GM21515 (cell line): ENCODE measurements around the gene CRYL1.

Source experiments
- ATAC-seq: cut with Tn5 transposase; IDR thresholded peaks from one replicate; pipeline ENCODE4 v1.9.1; 2021; ENCODE audit not compliant: unreplicated experiment

CRYL1 gene

DNA sequence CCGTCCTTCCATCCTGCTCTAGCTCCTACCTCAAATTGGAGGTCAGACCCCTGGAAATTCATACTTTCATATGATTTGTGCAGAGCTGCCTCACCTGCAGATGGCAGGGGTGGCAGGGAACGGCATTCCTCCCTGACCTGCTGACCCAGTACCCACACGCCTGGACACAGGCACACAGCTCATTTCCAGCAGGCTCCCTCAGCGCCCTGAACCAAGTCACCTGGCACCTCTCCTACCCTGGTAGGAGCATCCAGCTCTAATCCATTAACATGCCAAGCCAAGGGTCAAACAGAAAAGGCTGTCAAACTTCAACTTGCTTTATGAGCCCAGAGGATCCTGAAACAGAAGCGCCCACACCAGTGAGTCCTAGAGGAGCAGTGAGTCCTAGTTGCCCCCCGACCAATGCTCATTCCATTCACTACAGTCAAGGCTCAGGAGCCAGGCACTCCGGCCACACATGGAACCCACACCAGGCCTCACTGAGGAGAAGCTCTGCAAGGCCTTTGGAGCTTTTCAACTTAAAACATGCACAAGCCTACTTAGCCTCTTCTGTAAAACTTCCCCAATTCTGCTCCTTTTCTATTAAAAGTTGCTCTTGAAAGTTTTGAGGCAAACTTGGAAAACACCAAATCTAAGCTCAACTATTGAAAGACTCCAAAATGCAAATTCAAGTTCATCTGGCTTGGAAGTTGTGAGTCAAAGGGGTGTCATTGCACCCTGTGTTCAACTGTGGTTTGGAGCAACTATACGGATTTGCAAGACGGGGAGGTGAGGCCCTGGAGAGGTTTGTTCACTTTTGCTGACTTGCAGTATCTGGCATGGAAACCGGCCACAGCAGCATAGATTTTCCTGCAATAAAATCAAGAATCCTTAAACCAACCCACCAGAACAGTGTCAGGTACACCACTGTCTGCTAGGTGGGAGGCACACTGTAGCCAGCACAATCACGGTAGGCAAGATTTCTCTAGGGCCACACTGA, 96.7 kb downstream of the CRYL1 start:
- no peak for ATAC-seq

DNA sequence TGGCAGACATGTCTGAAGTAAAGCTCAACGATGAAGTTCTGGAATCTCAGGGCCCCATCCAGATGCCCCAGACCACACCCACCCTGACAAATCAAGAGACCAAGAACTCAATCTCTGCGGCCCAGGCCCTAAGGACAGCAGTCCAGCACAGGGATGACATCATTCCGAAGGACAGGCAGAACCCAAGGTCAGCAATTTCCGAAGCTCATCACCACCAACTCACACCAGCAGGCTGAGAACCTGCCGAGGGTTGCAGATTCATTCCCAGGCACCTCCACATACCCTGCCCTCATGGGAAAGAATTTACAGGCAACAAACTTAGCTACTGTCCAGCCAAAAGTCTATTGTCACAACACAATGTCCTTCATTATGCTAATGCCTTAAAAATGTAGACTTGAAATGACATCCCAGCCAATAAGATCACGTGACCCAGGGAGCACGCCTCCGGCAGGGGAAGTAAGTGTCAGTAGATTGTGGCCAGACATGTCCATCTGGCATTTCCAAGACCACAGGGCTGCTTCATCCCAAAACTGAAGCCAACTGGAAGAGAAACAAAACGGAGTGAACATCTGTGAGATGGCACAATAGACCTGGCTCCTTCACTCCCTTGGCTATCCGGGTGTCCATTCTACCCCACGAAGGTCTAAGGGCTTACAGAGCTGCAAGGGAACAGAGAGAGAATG, 98.8 kb downstream of the CRYL1 start:
- no peak for ATAC-seq

GRCh38 chr13:20425819-20426219, 99.8 kb downstream of the CRYL1 start:
- ATAC-seq: no peak

- ATAC-seq: no peak
Observed at GRCh38 chr13:20424949-20425348, 100.7 kb downstream of the CRYL1 start.

DNA sequence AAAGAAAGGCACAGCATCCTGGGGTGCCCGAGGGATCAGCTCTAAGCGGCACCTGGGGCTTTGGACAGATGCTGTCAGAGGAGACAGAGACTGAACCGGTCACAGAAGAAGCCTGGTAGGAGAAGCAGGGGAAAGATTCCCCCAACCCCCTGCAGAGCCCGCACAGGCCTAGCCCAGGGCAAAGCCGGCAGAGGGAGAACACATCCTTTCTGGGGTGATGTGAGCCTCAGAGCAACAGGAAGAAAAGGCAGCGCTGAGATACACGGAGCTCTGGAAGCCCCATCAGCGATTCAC, 101.2 kb downstream of the CRYL1 start:
- no peak for ATAC-seq

GRCh38 chr13:20422362-20422761, 103.3 kb downstream of the CRYL1 start:
- no peak for ATAC-seq

DNA sequence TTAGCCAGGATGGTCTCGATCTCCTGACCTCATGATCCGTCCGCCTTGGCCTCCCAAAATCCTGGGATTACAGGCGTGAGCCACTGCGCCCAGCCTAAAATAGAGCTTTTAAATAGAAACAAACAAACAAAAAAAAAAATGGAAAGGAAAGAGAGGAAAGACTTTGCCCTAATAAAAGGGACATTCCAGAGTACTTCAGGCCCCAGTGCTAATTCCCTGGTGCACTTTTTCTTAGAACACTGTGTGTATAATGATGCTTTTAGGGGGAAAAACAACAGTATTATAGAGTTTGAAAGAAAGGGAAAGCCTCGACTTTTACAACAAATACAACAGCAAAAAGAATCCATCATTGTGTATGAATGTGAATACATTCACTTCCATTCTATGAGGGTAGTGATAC, 104.7 kb downstream of the CRYL1 start:
- no peak for ATAC-seq

- no peak for ATAC-seq
Observed at GRCh38 chr13:20418953-20419352, 106.7 kb downstream of the CRYL1 start.

DNA sequence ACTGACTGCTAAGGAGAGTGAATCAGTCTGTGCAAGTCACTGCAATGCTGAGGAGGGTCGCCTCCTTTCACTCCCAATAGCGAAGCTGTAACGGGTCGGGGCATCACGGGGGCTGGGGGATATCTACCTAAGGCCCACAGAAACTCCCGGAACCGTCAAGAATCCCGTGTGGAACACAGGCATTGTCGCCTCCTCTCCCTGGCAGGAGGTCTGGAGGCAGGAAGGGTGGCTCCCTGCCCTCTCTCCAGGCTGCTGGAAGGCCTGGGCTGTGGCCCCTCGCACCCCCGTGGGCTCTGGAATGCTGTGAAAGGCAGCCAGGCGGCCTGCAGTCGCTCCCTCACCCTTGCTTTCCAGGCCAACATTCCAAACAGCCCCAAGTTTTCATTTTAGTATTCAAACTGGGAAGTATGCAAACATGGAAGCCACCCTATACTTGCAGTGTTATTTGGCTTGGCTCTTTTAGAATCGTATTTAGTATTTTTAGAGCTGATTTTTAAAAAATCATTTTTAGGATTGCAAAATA, 109.4 kb downstream of the CRYL1 start:
- no peak for ATAC-seq

GRCh38 chr13:20415694-20416107, 110.0 kb downstream of the CRYL1 start:
- ATAC-seq: no peak

- ATAC-seq: no peak
Observed at GRCh38 chr13:20415306-20415679, 110.4 kb downstream of the CRYL1 start.

DNA sequence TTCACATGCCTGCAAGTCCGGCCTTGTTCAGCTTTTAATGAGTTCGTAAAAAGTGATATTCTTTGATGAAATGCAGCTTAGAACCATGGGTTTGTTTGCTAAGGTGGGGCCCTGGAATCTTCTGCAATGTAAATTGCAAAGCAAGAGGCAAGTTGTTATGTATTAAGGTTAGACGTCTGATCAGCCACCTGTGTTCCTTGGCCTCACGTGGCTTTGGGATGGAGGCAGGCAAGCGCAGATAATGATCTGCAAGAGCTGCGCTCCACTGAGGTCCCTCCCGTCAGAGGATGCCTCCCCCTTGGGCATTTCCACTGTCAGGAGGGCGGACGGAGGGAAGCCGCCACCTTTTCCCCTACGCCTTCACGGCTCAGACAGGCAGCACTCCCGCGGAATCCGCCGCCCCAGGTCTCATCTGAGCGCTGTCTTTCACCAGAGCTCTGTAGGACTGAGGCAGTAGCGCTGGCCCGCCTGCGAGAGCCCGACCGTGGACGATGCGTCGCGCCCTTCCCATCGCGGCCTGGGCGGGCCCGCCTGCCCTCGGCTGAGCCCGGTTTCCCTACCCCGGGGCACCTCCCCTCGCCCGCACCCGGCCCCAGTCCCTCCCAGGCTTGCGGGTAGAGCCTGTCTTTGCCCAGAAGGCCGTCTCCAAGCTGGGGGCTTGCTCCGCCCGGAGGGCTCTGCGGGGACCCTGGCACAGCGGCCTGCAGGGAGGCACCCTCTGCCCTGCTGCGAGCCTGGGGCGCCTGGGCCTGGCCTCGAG, 110.9 kb downstream of the CRYL1 start:
- no peak for ATAC-seq

- no peak for ATAC-seq
Observed at GRCh38 chr13:20412691-20413355, 112.8 kb downstream of the CRYL1 start.

- ATAC-seq: peak; percentile 79
Observed at GRCh38 chr13:20411638-20412342, 113.9 kb downstream of the CRYL1 start.

DNA sequence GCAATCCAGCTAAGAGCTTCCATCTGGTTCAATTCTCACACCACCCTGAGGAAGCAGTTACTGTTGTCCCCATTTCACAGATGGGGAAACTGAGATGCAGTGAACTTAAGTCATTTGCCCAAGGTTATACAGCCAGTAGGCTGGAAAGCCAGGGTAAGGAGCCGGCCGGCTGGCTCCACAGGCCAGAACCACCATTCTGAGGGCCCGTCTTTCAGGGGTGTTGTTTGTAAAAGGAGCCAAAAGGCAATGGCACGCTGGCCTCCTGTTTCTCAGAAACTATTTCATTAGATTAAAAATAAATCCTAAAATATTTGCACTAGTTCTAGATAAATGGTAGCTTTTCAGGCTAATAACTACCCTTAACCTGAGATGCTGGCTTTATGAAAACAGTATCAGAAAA, 114.9 kb downstream of the CRYL1 start:
- ATAC-seq: no peak

GRCh38 chr13:20408181-20408580, 117.5 kb downstream of the CRYL1 start:
- ATAC-seq: no peak

GRCh38 chr13:20407759-20408158, 117.9 kb downstream of the CRYL1 start:
- ATAC-seq: no peak

GRCh38 chr13:20405691-20406090, 120.0 kb downstream of the CRYL1 start:
- ATAC-seq: no peak

- no peak for ATAC-seq
Observed at GRCh38 chr13:20404488-20405222, 121.0 kb downstream of the CRYL1 start.

DNA sequence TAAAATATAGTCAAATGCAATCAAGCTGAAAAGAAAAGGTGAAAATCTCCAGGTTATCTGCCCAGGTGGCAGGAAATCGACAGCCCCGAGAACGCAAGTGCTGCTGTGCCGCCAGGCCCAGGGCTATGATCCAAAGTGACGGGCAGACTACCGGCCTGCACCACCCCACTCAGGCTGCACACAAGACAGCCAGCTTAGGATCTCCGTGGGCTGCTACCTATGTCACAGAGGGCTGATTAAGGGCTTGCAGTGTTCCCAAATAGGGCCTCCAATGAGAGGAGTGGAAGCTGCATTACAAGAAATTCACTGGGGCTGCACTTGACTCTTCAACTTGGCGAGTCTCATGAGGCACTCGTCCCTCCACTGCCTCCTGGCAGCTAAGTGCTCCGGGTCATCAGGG, 121.8 kb downstream of the CRYL1 start:
- ATAC-seq: no peak
